Naive thymus-derived CD8-positive, alpha-beta T cell (primary cell): ENCODE data around the gene CH25H. TPM values are rescaled to one million over a fixed set of nuclear protein-coding genes. Genes with fewer than 3 reads are reported as not detected.
A peak's percentile ranks its signal among the peaks of the same experiment; 100 is the strongest.
"Not testable (repeated sequence)": the region's sequence is repeated elsewhere in the genome, so short reads cannot be mapped to it uniquely, and the experiment has no call there.

ENCODE experiments used
- ATAC-seq, 2 donors: fragments of 150-1000 bp; cut with Tn5 transposase in 1 of 2; sonication (Bioruptor Pico), chemical (Tn5 transposase) in 1 of 2; 1 replicate in 1 of 2; 2 replicates in 1 of 2; pipeline ENCODE4 v1.10.0; 2021; ENCODE audit warnings: mild to moderate bottlenecking in 2 of 2, moderate library complexity in 2 of 2
- POLR2A ChIA-PET: fragments of 350-600 bp; sonication (Branson Sonifier 250); formaldehyde crosslinking; loops from one replicate; lab custom pipeline; 2021; ENCODE audit warnings: antibody characterized with exemption; lab: Charles Lee
- DNase-seq, 10 donors: peaks; one replicate each; pipeline versions ENCODE4 v3.0.0 to v3.0.0-alpha.2; 2020 to 2022
- H3K27ac Mint-ChIP-seq, 10 donors: one replicate each; pipeline ENCODE4 v1.8.0; 2020 to 2022; ENCODE audit warnings: mild to moderate bottlenecking in 10 of 10, mixed read lengths in 10 of 10, moderate library complexity in 4 of 10, inconsistent platforms in 1 of 10
- H3K27me3 Mint-ChIP-seq, 5 donors: one replicate each; pipeline ENCODE4 v1.8.0; 2021 to 2022; ENCODE audit warnings: mixed read lengths in 5 of 5
- H3K36me3 Mint-ChIP-seq, 3 donors: one replicate each; pipeline ENCODE4 v1.8.0; 2020 to 2022; ENCODE audit warnings: mixed read lengths in 3 of 3, mild to moderate bottlenecking in 2 of 3, inconsistent platforms in 1 of 3
- H3K4me1 Mint-ChIP-seq, 4 donors: one replicate each; pipeline ENCODE4 v1.8.0; 2021 to 2022; ENCODE audit warnings: mixed read lengths in 4 of 4
- H3K4me3 Mint-ChIP-seq, 10 donors: one replicate each; pipeline ENCODE4 v1.8.0; 2020 to 2022; ENCODE audit warnings: mild to moderate bottlenecking in 10 of 10, mixed read lengths in 10 of 10, moderate library complexity in 6 of 10, inconsistent platforms in 1 of 10
- H3K9me3 Mint-ChIP-seq, 9 donors: one replicate each; pipeline ENCODE4 v1.8.0; 2020 to 2022; ENCODE audit warnings: mixed read lengths in 9 of 9, mild to moderate bottlenecking in 3 of 9, inconsistent platforms in 1 of 9, moderate library complexity in 1 of 9
- polyA plus RNA-seq, 3 donors: library from polyadenylated mRNA; unstranded; fragments of 300-500 nt; fragmentation: Illumina TruSeq; gene quantifications; one replicate each; pipeline ENCODE4 v1.2.3, GENCODE V29; 2021
- total RNA-seq, 8 experiments: library from RNA in 2 of 8; stranded (reverse) in 2 of 8; gene quantifications; one replicate each; pipeline ENCODE4 v1.2.3 and lab custom pipeline; 2021 to 2026

CH25H gene
- total and polyA plus RNA-seq, 5 experiments from 2014 or later, result 0.28 to 0.82 TPM; not detected in 3

DNA sequence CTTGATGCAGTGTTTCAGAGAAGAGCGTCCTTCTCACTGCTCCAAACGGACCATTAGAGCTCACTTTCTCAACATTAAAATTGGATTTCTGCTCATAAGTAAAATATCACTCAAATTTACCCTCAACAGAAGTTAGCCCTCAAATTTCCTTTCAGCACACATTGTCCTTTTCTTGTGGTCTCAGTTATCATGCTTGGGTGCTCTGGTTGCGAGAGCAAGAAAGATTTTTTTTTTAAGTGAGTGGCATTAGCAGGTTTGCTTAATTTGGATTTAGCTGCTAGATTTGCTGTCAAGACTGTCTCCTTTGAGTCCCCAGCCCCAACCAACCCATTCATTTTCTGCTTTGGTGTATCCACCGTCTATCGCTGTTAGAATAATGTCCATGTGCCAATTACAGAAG is 2.6 kb upstream of the CH25H start:
- H3K27ac Mint-ChIP-seq, result no peak overlapping the region
- H3K9me3 Mint-ChIP-seq, result no peaks in the 10 kb centered on the region
- POLR2A ChIA-PET, result no interaction called here
- peaks cover 24 to 50% (median 37%) of the 10 kb centered on the region in 5 donors for H3K27me3 Mint-ChIP-seq
- H3K4me1 Mint-ChIP-seq, result peaks cover 10 to 24% (median 14%) of the 10 kb centered on the region in 4 donors
- H3K36me3 Mint-ChIP-seq, result peaks cover 0 to 4% (median 3%) of the 10 kb centered on the region in 3 donors
- ATAC-seq, result no peak
- peak overlapping the region in 2 of 10 donors; percentile 19 to 22 for H3K4me3 Mint-ChIP-seq
- DNase-seq, result no peak

DNA sequence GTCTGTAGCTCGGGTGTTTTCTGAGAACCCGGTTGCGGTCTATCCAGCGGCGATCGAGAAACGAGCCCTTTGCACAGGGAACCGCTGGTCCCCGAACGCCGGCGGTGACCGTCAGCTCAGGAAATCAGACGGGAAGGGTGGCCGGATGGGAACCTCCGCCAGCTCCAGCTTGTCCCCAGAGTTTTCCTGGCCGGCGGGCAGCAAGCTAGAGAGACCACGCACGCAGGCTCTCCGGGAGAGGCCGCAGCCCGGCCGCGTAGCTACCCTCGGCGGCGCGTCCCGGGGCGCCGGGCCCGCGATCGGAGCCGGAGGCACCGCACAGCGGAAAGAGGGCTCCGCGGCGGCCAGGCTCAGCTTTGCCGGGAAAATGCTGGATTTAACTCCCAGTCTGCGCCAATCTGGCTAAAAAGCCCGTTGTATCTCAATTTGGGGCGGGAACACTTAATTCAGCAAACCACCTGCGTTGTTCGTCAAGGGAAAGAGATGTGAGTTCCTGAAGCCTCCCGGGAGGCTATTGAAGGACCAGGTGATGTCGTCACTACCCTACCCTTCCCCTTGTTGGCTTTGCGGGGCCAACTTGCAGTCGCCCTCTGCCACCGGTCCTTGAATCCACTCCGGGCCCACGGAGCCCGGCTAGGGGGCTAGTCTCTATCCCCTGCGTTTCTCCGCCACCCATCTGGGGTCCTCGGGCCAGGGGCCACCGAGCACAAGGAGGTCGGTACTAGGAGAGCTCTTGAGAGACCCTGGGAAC is 859 bp upstream of the CH25H start:
- DNase-seq, result peak in 4 of 10 donors; percentile 8 to 33 (median 22)
- peak; percentile 12 to 49 for ATAC-seq
- peaks cover 24 to 50% (median 37%) of the 10 kb centered on the region in 5 donors for H3K27me3 Mint-ChIP-seq
- H3K9me3 Mint-ChIP-seq, result no peaks in the 10 kb centered on the region
- no peak overlapping the region for H3K27ac Mint-ChIP-seq
- POLR2A ChIA-PET, result interaction anchor here (0.7 to 1.3 kb wide), 3 partner anchors 44 to 217 kb away, joined by 3 read pairs; partner anchors contain the start of gene FAS
- H3K4me1 Mint-ChIP-seq, result peaks cover 10 to 24% (median 14%) of the 10 kb centered on the region in 4 donors
- H3K36me3 Mint-ChIP-seq, result no peaks in the 10 kb centered on the region
- H3K4me3 Mint-ChIP-seq, result peak overlapping the region; percentile 68 to 90 (median 88)

DNA sequence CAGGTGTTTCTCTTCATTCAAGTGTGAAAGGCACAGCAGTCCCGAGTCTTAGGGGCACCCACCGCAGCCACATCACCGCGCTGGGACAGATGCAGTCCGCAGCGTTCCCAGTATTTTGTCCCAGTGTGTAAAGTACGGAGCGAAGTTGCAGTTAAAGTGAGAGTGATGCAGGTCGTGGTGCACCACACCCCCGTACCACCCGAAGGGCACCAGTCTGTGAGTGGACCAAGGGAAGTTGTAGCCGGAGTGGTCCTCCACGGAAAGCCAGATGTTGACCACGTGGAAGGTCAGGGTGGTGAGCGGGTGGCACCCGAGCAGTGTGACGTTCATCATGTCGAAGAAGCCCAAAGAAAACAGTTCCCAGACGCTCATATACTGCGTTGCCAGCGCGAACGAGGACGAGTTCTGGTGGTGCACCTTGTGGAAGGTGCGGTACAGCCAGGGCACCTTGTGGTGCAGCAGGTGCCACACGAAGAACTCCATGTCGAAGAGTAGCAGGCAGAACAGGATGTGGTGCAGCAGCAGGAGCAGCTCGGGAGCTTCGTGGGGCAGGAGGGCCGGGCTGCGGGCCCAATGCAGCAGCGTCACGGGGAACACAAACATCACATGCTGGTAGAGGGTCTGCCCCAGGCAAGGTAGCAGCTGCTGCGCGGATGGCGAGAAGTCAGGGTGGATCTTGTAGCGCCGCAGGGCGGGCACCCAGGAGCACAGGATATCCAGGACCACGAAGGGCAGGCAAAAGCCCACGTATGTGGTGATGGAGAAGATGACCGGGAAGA is 526 bp downstream of the CH25H start:
- POLR2A ChIA-PET, result interaction anchor here (1.3 kb wide), 2 partner anchors 43 to 216 kb away, joined by 3 read pairs; partner anchors contain the start of gene FAS
- Mint-ChIP-seq H3K27ac (peak overlapping the region in 8 of 10 donors; percentile 41 to 85 (median 76)), H3K4me3 (peak overlapping the region; percentile 68 to 90 (median 88)), H3K4me1 (peaks cover 10 to 24% (median 14%) of the 10 kb centered on the region in 4 donors), H3K27me3 (peaks cover 24 to 48% (median 34%) of the 10 kb centered on the region in 5 donors), H3K9me3 (no peaks in the 10 kb centered on the region), H3K36me3 (no peaks in the 10 kb centered on the region)
- ATAC-seq (peak; percentile 71 to 79), DNase-seq (peak; percentile 9 to 67 (median 50))

DNA sequence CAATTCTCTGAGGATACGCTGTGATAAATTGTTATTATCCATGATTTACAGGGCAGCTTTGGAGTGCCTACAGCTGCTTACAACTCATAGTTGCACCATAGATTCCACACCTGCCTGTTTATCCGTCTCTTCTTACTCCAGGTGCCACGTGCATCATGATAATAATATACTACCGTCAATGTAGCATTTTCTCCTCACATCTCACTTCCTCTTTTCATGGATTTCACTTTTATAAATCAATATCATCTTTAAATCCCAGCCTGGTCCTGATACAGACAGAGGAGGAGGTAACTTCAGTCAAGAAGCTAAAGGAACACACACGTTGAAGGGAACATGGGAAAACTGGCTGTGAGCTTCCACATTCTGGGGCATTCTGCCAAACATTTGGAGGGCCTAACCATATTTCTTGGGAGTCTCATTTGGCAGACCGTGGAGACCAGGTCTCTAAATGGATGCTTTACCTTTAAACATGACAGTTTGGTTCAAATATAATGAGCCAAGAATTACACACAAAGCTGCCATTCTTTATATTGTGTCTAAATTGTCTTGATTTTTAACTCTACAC is 2.4 kb downstream of the CH25H start:
- H3K4me3 Mint-ChIP-seq, result no peak overlapping the region
- no peak for ATAC-seq
- H3K27me3 Mint-ChIP-seq, result peaks cover 15 to 36% (median 26%) of the 10 kb centered on the region in 5 donors

DNA sequence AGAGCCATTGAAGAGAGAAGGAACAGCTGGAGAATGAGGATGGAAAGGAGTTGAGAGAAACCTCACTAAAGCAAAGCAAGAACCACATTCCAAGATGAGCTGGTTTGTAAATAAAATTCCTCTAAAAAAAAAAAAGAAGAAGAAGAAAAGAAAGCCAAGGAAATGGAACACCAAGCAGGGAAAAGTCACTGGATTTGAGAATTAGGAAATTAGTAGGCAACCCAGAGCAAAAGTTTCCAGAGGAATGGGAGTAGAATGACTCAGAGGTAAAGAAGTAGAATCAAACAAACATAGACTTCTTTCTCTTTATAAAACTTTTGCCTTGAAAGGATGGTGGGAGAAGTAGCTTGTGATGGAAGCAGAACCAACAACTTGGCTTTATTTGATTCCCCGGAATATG is 3.9 kb downstream of the CH25H start:
- no peaks in the 10 kb centered on the region for H3K36me3 Mint-ChIP-seq
- H3K27ac Mint-ChIP-seq, result no peak overlapping the region
- ATAC-seq (no peak), DNase-seq (no peak)
- no peak overlapping the region for H3K4me3 Mint-ChIP-seq
- no peaks in the 10 kb centered on the region for H3K9me3 Mint-ChIP-seq
- peaks cover 10 to 20% (median 13%) of the 10 kb centered on the region in 4 donors for H3K4me1 Mint-ChIP-seq
- H3K27me3 Mint-ChIP-seq, result peaks cover under 1 to 24% (median 21%) of the 10 kb centered on the region in 5 donors
- POLR2A ChIA-PET, result no interaction called here

More for the DNA sequence above, 2.4 kb downstream of the CH25H start:
- no peak for DNase-seq
- Mint-ChIP-seq H3K4me1 (peaks cover 10 to 24% (median 14%) of the 10 kb centered on the region in 4 donors), H3K36me3 (no peaks in the 10 kb centered on the region), H3K27ac (no peak overlapping the region), H3K9me3 (no peaks in the 10 kb centered on the region)
- POLR2A ChIA-PET, result no interaction called here

DNA sequence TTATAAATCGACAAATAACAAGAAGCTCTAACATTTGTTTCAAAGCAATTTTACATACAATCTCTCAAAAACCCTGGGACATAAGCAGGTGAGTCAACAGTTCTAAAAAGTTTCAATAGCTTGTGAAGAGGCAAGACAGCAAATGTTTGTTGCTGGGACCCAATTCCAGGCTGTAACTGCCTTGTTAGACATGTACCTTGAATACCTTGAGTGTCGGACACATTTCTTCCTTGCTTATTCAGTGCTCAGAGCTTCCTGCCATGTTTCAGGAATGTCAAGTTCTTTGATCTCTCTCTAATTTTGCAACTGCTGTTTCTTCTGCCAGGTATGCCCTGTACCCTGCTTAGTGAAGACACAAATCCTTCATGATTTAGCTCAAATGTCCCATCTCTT is 5.1 kb downstream of the CH25H start:
- Mint-ChIP-seq H3K36me3 (no peaks in the 10 kb centered on the region), H3K9me3 (no peaks in the 10 kb centered on the region), H3K27me3 (peaks cover 0 to 19% (median 16%) of the 10 kb centered on the region in 5 donors), H3K4me3 (no peak overlapping the region), H3K4me1 (peaks cover 7 to 10% (median 8%) of the 10 kb centered on the region in 4 donors), H3K27ac (no peak overlapping the region)
- POLR2A ChIA-PET, result no interaction called here
- DNase-seq (no peak), ATAC-seq (no peak)

DNA sequence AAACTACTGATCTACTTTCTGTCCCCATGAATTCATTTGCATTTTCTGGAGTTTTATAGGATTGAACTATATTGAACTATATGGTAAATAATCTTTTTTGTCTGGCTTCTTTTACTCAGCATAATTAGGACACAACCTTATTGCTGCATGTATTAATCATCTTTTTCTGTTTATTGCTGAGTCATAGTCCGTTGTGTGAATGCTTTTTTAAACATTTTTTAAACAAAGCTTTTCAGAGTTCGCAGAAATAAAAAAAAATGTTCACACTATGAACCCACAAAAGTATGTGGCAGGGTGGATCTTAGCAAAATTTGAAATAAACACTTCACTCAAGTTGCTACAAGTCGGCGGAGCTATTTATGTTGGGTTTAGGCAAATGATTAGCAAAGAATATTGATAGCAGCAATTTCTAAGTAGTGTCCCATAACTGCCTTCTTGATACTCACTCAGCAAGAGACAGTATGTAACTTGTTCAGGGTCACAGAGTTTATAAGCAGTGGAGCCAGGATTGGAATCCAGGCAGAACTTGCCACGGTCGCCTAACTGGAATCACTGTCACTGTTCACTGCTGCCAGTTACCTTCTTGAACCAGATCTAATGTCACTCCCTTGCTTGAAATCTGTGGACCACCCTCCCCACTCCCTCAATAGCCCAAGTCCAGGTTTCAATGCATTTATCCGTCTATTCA is 5.6 kb downstream of the CH25H start:
- H3K4me1 Mint-ChIP-seq, result peaks cover 2 to 5% (median 3%) of the 10 kb centered on the region in 4 donors
- POLR2A ChIA-PET, result no interaction called here
- no peak overlapping the region for H3K4me3 Mint-ChIP-seq

DNA sequence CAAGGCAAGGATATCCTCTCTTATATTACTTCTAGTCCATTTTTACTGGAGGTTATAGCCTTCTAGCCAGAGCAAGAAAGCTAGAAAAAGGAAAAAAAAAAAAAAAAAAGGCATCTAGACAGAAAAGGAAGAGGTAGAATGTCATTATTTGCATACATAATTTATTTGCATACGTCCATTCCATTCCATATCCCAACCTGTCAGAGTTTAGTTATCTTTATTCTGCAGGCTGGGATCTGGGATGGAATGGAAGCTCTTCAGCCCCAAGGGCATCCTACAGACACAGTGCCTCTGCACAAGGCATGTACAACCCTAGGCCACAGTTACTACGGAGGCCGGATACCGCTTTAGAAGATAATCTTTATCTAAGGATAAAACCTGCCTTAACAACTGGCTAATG is 9.6 kb downstream of the CH25H start:
- POLR2A ChIA-PET, result no interaction called here
- no peak for ATAC-seq
- H3K27me3 Mint-ChIP-seq, result peaks cover 6 to 16% (median 13%) of the 10 kb centered on the region in 5 donors

More for the DNA sequence above, 5.6 kb downstream of the CH25H start:
- DNase-seq, result no peak
- Mint-ChIP-seq H3K9me3 (no peaks in the 10 kb centered on the region), H3K36me3 (no peaks in the 10 kb centered on the region), H3K27me3 (peaks cover 0 to 15% (median 11%) of the 10 kb centered on the region in 5 donors), H3K27ac (no peak overlapping the region)
- no peak for ATAC-seq

DNA sequence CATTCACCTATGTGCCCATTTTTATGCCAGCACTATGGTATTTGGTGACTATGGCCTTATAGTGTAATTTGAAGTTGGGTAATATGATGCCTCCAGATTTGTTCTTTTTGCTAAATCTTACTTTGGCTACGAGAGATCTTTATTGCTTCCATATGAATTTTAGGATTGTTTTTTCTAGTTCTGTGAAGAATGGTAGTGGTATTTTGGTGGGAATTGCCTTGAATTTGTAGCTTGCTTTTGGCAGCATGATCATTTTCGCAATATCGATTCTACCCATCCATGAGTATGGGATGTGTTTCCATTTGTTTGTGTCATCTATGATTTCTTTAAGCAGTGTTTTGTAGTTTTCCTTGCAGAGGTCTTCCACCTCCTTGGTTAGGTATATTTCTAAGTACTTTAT is 15.8 kb downstream of the CH25H start:
- H3K4me3 Mint-ChIP-seq, H3K4me1 Mint-ChIP-seq, POLR2A ChIA-PET: not testable (repeated sequence)

More for the DNA sequence above, 9.6 kb downstream of the CH25H start:
- DNase-seq, result no peak
- Mint-ChIP-seq H3K9me3 (no peaks in the 10 kb centered on the region), H3K4me1 (no peaks in the 10 kb centered on the region), H3K27ac (no peak overlapping the region), H3K36me3 (no peaks in the 10 kb centered on the region), H3K4me3 (no peak overlapping the region)

DNA sequence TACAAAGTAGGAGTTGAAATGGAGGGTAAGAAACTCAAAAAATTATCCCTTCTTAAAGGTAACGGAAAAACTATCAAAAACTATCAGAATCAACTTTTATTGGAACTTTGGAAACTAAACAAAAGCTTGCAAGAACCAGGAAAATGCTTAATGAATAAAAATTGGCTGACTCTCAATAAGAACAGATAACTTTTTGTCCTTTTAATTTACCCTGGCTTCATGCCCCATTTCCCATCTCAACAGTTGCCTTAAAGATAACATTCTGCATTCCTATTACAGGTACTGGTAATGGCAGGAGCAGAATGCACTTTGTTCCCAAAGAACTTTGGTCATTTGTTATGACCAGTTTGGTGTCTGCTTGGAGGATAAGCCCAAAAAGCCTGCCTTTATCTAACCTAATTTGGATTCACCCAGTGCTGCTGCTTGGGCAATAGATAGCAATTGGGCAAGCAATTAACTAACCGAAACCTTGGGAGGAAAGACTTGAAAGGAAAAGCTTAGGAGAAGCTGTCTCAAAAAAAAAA is 17.8 kb downstream of the CH25H start:
- H3K36me3 Mint-ChIP-seq, result no peaks in the 10 kb centered on the region
- DNase-seq (no peak), ATAC-seq (no peak)
- peaks cover 11 to 20% (median 14%) of the 10 kb centered on the region in 5 donors for H3K27me3 Mint-ChIP-seq
- H3K4me3 Mint-ChIP-seq, result no peak overlapping the region
- POLR2A ChIA-PET, result no interaction called here
- no peak overlapping the region for H3K27ac Mint-ChIP-seq
- H3K4me1 Mint-ChIP-seq, result peaks cover 0 to 4% (median 0%) of the 10 kb centered on the region in 4 donors
- H3K9me3 Mint-ChIP-seq, result peaks cover 0 to 9% (median 2%) of the 10 kb centered on the region in 9 donors

More for the DNA sequence above, 15.8 kb downstream of the CH25H start:
- not testable (repeated sequence) for DNase-seq, H3K36me3 Mint-ChIP-seq, ATAC-seq, H3K9me3 Mint-ChIP-seq, H3K27ac Mint-ChIP-seq
- H3K27me3 Mint-ChIP-seq, result peaks cover 11 to 20% (median 13%) of the 10 kb centered on the region in 5 donors

DNA sequence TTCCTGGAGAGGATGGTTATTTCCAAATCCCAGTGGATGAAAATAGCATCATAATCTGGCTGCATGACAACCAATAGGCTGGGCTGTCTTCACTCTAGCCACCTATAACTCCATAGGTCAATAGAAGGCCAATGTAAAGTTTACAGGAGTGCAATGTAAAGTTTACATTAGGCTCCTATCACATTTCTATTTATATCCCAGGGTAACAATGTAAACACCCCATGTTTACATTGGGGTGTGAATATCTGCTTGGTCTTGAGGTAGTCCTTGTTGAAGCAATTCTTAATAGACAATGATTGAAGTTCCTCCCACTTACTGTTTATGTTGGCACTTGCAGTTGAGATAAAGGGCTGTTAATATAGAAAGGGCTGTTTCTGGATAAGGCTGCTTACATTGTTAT is 21.5 kb downstream of the CH25H start:
- Mint-ChIP-seq H3K36me3 (no peaks in the 10 kb centered on the region), H3K27me3 (peaks cover 0 to 7% (median 3%) of the 10 kb centered on the region in 5 donors), H3K4me1 (peaks cover 0 to 6% (median 0%) of the 10 kb centered on the region in 4 donors), H3K4me3 (no peak overlapping the region), H3K9me3 (peaks cover 0 to 9% (median 0%) of the 10 kb centered on the region in 9 donors), H3K27ac (no peak overlapping the region)
- DNase-seq (no peak), ATAC-seq (no peak)
- POLR2A ChIA-PET, result no interaction called here

DNA sequence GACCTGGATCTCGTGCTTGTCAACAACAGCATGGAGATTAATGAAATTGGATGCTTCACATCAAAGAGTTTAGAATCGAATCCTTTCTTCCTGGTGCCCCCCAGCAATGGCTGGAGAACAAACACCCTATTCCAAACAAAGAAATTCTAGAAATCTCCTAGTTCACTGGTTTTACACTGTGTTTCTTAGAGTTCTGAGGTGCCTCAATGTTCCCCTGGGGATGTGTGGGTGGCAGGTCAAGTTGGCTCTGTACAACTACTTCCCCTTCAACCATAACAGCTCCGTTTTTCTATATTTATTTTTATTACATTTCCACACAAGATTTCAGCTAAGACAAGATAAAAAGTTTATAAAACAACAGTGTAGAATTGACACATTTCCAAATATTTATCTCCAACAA is 22.5 kb downstream of the CH25H start:
- no peak for DNase-seq
- ATAC-seq, result no peak
- Mint-ChIP-seq H3K27ac (no peak overlapping the region), H3K27me3 (peaks cover 0 to 7% (median 0%) of the 10 kb centered on the region in 5 donors), H3K9me3 (peaks cover 0 to 9% (median 0%) of the 10 kb centered on the region in 9 donors), H3K4me3 (no peak overlapping the region), H3K4me1 (peaks cover 0 to 6% (median 0%) of the 10 kb centered on the region in 4 donors), H3K36me3 (no peaks in the 10 kb centered on the region)
- POLR2A ChIA-PET, result no interaction called here
